GM12875 (cell line): ENCODE measurements around the gene ACER3.

Experiments used
- H3K4me3 ChIP-seq: one replicate; pipeline ENCODE4 v1.5.1; 2011; ENCODE audit warnings: low read depth, low read length, control low read depth
- CTCF ChIP-seq: IDR thresholded peaks from 2 replicates; pipeline ENCODE4 v1.5.1; 2011; ENCODE audit warnings: low read depth, mild to moderate bottlenecking, control low read depth, inconsistent platforms, low read length, moderate library complexity, borderline replicate concordance; ENCODE audit not compliant: insufficient read depth

Gene ACER3

GRCh38 chr11:76832361-76832760 lies 28.4 kb upstream of the ACER3 start:
- no peak overlapping the region for H3K4me3 ChIP-seq
- no peak for TF ChIP-seq CTCF

- no peak overlapping the region for H3K4me3 ChIP-seq
- TF ChIP-seq CTCF, result no peak
Measured at GRCh38 chr11:76834151-76834550, 26.6 kb upstream of the ACER3 start.

GRCh38 chr11:76835036-76835435 lies 25.7 kb upstream of the ACER3 start:
- H3K4me3 ChIP-seq, result no peak overlapping the region
- no peak for TF ChIP-seq CTCF

- no peak overlapping the region for H3K4me3 ChIP-seq
- no peak for TF ChIP-seq CTCF
Measured at GRCh38 chr11:76835928-76836612, 24.6 kb upstream of the ACER3 start.

- TF ChIP-seq CTCF, result no peak
- H3K4me3 ChIP-seq, result no peak overlapping the region
Measured at GRCh38 chr11:76836613-76837291, 24.0 kb upstream of the ACER3 start.

- TF ChIP-seq CTCF, result no peak
Measured at GRCh38 chr11:76837696-76838677, 22.7 kb upstream of the ACER3 start.

More at GRCh38 chr11:76837696-76838677, 22.7 kb upstream of the ACER3 start:
- no peak overlapping the region for H3K4me3 ChIP-seq
